OCI-LY3 (cell line): Measurements from ENCODE around the gene CYTH1.

ENCODE experiments used
- H2AFZ ChIP-seq: fragments of 200-600, 300-600 bp; shearing (Covaris generic); 2 replicates; pipeline ENCODE4 v1.6.0; 2014; ENCODE audit warnings: antibody characterized with exemption, low read depth, low read length
- H3K27ac ChIP-seq: fragments of 200-600, 300-600 bp; sonication (generic); 2 replicates; pipeline ENCODE4 v1.5.1; 2014; ENCODE audit warnings: mild to moderate bottlenecking, low read length, moderate library complexity, mixed read lengths
- H3K27me3 ChIP-seq: fragments of 200-600, 300-600 bp; sonication (generic); 2 replicates; pipeline ENCODE4 v1.6.1; 2014; ENCODE audit warnings: low read depth, low read length, mixed read lengths
- H3K36me3 ChIP-seq: fragments of 200-600, 300-600 bp; sonication (generic); replicated peaks from 2 replicates; pipeline ENCODE3; 2014; ENCODE audit warnings: low read depth, low read length, mixed read lengths
- H3K4me1 ChIP-seq: fragments of 300-600, 200-600 bp; sonication (generic); 2 replicates; pipeline ENCODE4 v1.6.1; 2014; ENCODE audit warnings: low read length, mixed read lengths
- H3K4me2 ChIP-seq: fragments of 200-600, 300-600 bp; sonication (generic); 2 replicates; pipeline ENCODE4 v1.6.1; 2014; ENCODE audit warnings: low read length, mixed read lengths
- H3K4me3 ChIP-seq: fragments of 300-600, 200-600 bp; sonication (generic); 2 replicates; pipeline ENCODE4 v1.5.1; 2014; ENCODE audit warnings: antibody characterized with exemption, mild to moderate bottlenecking, low read length, moderate library complexity
- H3K79me2 ChIP-seq: fragments of 300-600, 200-600 bp; shearing (Covaris generic); 2 replicates; pipeline ENCODE4 v1.6.1; 2014; ENCODE audit warnings: mild to moderate bottlenecking, low read length, mixed read lengths
- H3K9ac ChIP-seq: fragments of 300-600, 200-600 bp; shearing (Covaris generic); 2 replicates; pipeline ENCODE4 v1.6.0; 2014; ENCODE audit warnings: mild to moderate bottlenecking, low read length, moderate library complexity
- H3K9me3 ChIP-seq: fragments of 200-600, 300-600 bp; shearing (Covaris generic); 2 replicates; pipeline ENCODE4 v1.6.1; 2014; ENCODE audit warnings: low read length, mixed read lengths; ENCODE audit not compliant: insufficient read depth
- H4K20me1 ChIP-seq: fragments of 200-600, 300-600 bp; sonication (generic); 2 replicates; pipeline ENCODE4 v1.6.1; 2016; ENCODE audit warnings: low read length, mixed read lengths; ENCODE audit not compliant: insufficient read depth
- CTCF ChIP-seq: fragments of 200-600, 300-600 bp; sonication (generic); IDR thresholded peaks from 2 replicates; pipeline ENCODE4 v1.5.1; 2014; ENCODE audit warnings: antibody characterized with exemption, low read length, low read depth
- EZH2phosphoT487 ChIP-seq: fragments of 200-600 bp; shearing (Covaris generic); IDR thresholded peaks from 2 replicates; pipeline ENCODE4 v1.6.1; 2018; ENCODE audit warnings: antibody characterized with exemption, mixed run types, low read depth

Gene CYTH1

GRCh38 chr17:78629436-78629995 lies 152.6 kb downstream of the CYTH1 start:
- no peaks in the 10 kb centered on the region for H3K27me3 ChIP-seq
- H3K4me2 ChIP-seq = no peak overlapping the region
- H3K4me3 ChIP-seq = no peak overlapping the region
- H3K9me3 ChIP-seq = no peaks in the 10 kb centered on the region
- H3K9ac ChIP-seq = no peak overlapping the region
- H3K36me3 ChIP-seq = no peaks in the 10 kb centered on the region
- no peak overlapping the region for H2AFZ ChIP-seq
- peaks cover 6% of the 10 kb centered on the region; the same call in 1 of the 2 replicates for H3K4me1 ChIP-seq
- H3K27ac ChIP-seq = no peak overlapping the region
- TF ChIP-seq CTCF (no peak), EZH2phosphoT487 (no peak)
- no peaks in the 10 kb centered on the region for H3K79me2 ChIP-seq
- no peaks in the 10 kb centered on the region for H4K20me1 ChIP-seq

GRCh38 chr17:78628547-78629435 lies 153.3 kb downstream of the CYTH1 start:
- Histone ChIP-seq H3K36me3 (no peaks in the 10 kb centered on the region), H3K4me2 (no peak overlapping the region), H3K4me3 (no peak overlapping the region), H3K27ac (no peak overlapping the region), H3K27me3 (no peaks in the 10 kb centered on the region), H3K9me3 (no peaks in the 10 kb centered on the region), H3K9ac (no peak overlapping the region), H3K79me2 (no peaks in the 10 kb centered on the region), H3K4me1 (peaks cover 6% of the 10 kb centered on the region; the same call in 1 of the 2 replicates), H4K20me1 (no peaks in the 10 kb centered on the region), H2AFZ (no peak overlapping the region)
- TF ChIP-seq EZH2phosphoT487 (no peak), CTCF (no peak)

- Histone ChIP-seq H3K4me2 (no peak overlapping the region), H3K36me3 (no peaks in the 10 kb centered on the region), H3K4me1 (no peaks in the 10 kb centered on the region), H3K79me2 (no peaks in the 10 kb centered on the region), H4K20me1 (no peaks in the 10 kb centered on the region), H2AFZ (no peak overlapping the region), H3K27me3 (no peaks in the 10 kb centered on the region), H3K9me3 (no peaks in the 10 kb centered on the region), H3K9ac (no peak overlapping the region), H3K4me3 (no peak overlapping the region), H3K27ac (no peak overlapping the region)
- TF ChIP-seq CTCF = no peak
- no peak for TF ChIP-seq EZH2phosphoT487
Observed at GRCh38 chr17:78624324-78625151, 157.5 kb downstream of the CYTH1 start.
